HG03442 (cell line): ENCODE results near the gene FGF8.

Source experiments
- ATAC-seq: cut with Tn5 transposase; IDR thresholded peaks from one replicate; pipeline ENCODE4 v1.9.1; 2021; ENCODE audit warnings: mild to moderate bottlenecking, moderate library complexity; ENCODE audit not compliant: unreplicated experiment

Gene FGF8

GRCh38 chr10:101744267-101744666 is 31.6 kb downstream of the FGF8 start:
- ATAC-seq = no peak

GRCh38 chr10:101741938-101742337 is 34.0 kb downstream of the FGF8 start:
- no peak for ATAC-seq

- no peak for ATAC-seq
These were observed 39.2 kb downstream of the FGF8 start for GRCh38 chr10:101736666-101737065.

GRCh38 chr10:101732096-101732495 is 43.8 kb downstream of the FGF8 start:
- no peak for ATAC-seq

- ATAC-seq = no peak
These were observed 49.9 kb downstream of the FGF8 start for GRCh38 chr10:101726115-101726387.

GRCh38 chr10:101725296-101726114 is 50.4 kb downstream of the FGF8 start:
- no peak for ATAC-seq

- no peak for ATAC-seq
These were observed 51.5 kb downstream of the FGF8 start for GRCh38 chr10:101724446-101724845.

GRCh38 chr10:101723176-101723575 is 52.7 kb downstream of the FGF8 start:
- ATAC-seq = no peak

- no peak for ATAC-seq
These were observed 54.1 kb downstream of the FGF8 start for GRCh38 chr10:101721806-101722205.

GRCh38 chr10:101720606-101721230 is 55.2 kb downstream of the FGF8 start:
- ATAC-seq = no peak
